HG03064 (cell line): ENCODE data around the gene RUSF1.
"Not testable (repeated sequence)": the region's sequence is repeated elsewhere in the genome, so short reads cannot be mapped to it uniquely, and the experiment has no call there.

Source experiments
- ATAC-seq: cut with Tn5 transposase; IDR thresholded peaks from one replicate; pipeline ENCODE4 v1.9.1; 2021; ENCODE audit warnings: low read depth; ENCODE audit not compliant: unreplicated experiment

Gene RUSF1

GRCh38 chr16:31507929-31508705 lies at the start of gene RUSF1:
RUSF1 (minus strand) TSS chr16:31508391; CDS start chr16:31508373, 18 bp downstream.
- peak; percentile 84 for ATAC-seq

GRCh38 chr16:31542763-31543162 lies 34.6 kb upstream of the RUSF1 start:
- ATAC-seq: no peak

- ATAC-seq: not testable (repeated sequence)
Measured at GRCh38 chr16:31539762-31540161, 31.6 kb upstream of the RUSF1 start.

GRCh38 chr16:31538243-31538598 lies 30.0 kb upstream of the RUSF1 start:
- not testable (repeated sequence) for ATAC-seq

- ATAC-seq: no peak
Measured at GRCh38 chr16:31537362-31538242, 29.4 kb upstream of the RUSF1 start.

GRCh38 chr16:31536804-31537361 lies 28.7 kb upstream of the RUSF1 start:
- ATAC-seq: no peak

- no peak for ATAC-seq
Measured at GRCh38 chr16:31535737-31536136, 27.5 kb upstream of the RUSF1 start.

GRCh38 chr16:31532896-31533295 lies 24.7 kb upstream of the RUSF1 start:
- ATAC-seq: no peak

- no peak for ATAC-seq
Measured at GRCh38 chr16:31532120-31532519, 23.9 kb upstream of the RUSF1 start.

GRCh38 chr16:31531096-31531495 lies 22.9 kb upstream of the RUSF1 start:
- ATAC-seq: no peak

- ATAC-seq: no peak
Measured at GRCh38 chr16:31530405-31530804, 22.2 kb upstream of the RUSF1 start.

GRCh38 chr16:31529937-31530312 lies 21.7 kb upstream of the RUSF1 start:
- no peak for ATAC-seq

GRCh38 chr16:31529108-31529936 lies 21.1 kb upstream of the RUSF1 start:
- ATAC-seq: no peak

GRCh38 chr16:31528523-31529107 lies 20.4 kb upstream of the RUSF1 start:
- no peak for ATAC-seq

- ATAC-seq: no peak
Measured at GRCh38 chr16:31527734-31528274, 19.6 kb upstream of the RUSF1 start, which contains the start of gene AHSP. AHSP (plus strand) TSS chr16:31527900; CDS start chr16:31528140, 240 bp downstream.

GRCh38 chr16:31525113-31525512 lies 16.9 kb upstream of the RUSF1 start:
- no peak for ATAC-seq

- not testable (repeated sequence) for ATAC-seq
Measured at GRCh38 chr16:31523768-31524167, 15.6 kb upstream of the RUSF1 start.

- ATAC-seq: no peak
Measured at GRCh38 chr16:31522071-31522470, 13.9 kb upstream of the RUSF1 start.

GRCh38 chr16:31521368-31521767 lies 13.2 kb upstream of the RUSF1 start:
- no peak for ATAC-seq
